COLO668 (cell line): ENCODE results near the gene PRKCQ.
A peak's percentile ranks its signal among the peaks of the same experiment; 100 is the strongest.
"Not testable (repeated sequence)": the region's sequence is repeated elsewhere in the genome, so short reads cannot be mapped to it uniquely, and the experiment has no call there.

Source experiments
- DNase-seq: peaks from one replicate; lab custom pipeline; 2025; ENCODE audit not compliant: unreplicated experiment; lab: John Stamatoyannopoulos, UW

PRKCQ gene

DNA sequence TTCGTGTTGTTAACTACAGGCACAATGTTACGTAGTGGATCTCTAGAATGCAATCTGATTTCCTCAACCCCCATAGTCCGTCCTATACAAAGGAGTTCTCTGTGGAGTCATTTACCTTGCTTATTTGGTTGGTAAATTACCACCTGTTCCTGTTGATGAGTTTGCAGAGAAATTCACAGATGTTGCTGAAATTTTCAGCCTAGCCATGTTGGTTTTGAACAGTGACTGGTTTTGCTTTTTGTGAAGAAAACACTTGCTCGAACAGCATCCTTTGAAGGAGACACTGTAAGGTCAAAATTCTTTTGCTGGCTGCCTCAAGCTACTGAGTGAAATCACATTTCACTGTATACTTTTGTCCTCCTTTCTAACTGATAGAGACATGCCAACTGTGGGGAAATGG, 15.4 kb upstream of the PRKCQ start:
- no peak for DNase-seq

DNA sequence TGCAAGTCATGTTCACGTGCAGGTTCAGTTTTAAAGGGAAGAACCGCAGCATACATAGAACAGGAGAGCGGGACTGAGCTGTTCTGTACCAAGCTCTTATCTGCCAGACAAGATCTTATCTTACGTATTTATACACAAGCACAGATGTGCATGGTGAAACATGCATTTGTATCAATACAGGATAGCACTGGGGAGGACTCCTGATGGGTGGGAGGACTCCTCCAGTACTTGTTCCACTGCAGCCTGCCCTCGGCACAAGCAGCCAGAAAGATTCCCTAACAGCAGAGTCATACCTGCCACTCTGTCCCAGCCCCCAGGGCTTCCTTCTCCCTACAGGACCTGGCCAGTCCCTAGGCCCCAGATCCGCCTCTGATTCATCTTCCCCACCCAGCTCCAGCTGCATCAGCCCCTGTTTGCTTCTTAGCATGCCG, 13.2 kb upstream of the PRKCQ start:
- no peak for DNase-seq

DNA sequence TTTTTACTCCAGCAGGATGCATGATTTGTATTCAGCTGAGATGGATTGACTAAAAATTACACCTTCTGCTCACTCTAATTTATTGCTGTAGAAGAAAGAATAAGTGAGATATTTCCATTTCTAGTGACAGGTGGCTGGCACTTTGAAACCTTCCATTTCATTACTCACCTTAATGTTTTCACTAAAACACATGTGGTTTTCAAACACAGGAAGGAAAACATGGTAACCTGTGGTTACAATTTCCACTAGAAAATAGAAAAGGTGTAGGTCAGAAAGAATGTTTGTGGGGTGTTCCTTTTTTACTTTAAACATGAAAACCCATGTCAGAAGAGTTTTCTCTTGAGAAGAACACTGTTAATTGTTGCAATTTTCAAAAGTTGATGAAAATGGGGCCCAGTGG, 12.0 kb upstream of the PRKCQ start:
- DNase-seq: no peak

DNA sequence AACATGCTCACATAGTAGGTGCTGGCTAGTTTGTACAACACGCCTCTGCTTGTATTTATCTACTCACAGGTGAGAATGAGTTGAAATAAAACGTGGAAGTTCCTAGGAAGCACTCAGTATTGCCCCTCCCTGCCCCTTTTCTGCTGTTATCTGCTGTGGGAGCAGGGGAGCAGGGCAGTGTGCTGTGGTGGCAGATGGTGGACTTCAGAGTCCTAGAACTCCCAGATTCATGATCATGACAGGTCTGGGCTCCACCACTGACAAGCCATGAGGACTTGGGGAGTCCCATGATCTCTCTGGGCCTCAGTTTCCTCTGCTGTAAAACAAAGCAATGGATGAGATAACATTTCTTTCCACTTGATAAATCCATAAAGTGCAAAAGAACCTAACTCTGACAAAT, 11.6 kb upstream of the PRKCQ start:
- DNase-seq: no peak

DNA sequence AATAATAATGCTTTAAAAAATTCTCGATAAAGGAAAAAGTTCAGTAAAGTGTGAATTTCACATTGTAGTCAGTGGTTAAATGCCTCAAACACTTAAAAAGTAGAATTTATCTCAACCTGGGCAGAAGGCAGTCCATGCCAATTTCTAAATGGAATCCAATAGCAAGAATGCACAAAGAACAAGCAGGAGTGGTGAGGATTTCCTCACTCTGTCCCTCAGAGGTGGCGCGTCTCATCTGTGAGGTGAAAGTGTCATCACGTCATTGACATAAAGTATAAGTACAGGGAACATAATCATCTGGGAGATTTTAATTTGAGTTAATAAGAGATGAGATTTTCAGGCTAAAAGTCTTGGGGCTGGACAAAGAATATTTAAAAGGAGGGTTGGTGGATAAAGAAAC, 10.0 kb upstream of the PRKCQ start:
- no peak for DNase-seq

DNA sequence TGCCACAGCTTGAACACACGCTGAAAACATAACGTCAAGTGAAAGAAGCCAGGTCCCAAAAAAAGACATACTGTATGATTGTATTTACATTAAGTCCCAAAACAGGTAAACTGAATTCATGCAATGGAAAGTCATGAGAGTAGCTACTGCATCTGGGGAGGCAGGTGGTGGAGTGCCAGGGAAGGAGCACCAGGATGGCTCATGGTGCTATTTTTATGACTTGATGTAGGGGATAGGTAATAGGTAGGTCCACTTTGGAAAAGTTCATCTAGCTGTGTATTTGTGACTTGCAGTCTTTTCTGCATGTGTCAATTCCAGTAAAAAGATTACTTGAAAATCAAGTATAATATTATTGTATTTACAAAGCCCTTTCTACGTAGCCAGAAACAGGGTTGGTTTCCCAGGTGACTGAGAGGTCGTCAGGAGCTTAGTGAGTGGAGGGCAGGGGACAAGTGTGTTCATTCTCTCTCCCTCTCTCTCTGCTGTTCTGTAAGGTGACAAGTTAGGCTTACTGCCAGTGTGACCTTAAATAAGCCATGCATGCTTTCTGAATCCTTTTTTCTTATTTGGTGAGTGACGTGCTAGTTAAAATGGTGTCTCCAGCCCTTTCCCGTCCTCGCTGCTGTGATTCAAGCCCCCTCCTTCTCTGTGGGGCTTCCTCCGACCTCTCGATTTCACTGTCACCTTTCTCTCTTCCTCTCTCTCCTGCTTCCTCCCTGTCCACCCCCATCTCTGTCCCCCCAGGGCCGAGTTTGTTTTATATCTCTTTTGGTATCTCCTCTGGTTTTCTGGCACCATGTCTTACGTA, 9.4 kb upstream of the PRKCQ start:
- no peak for DNase-seq

DNA sequence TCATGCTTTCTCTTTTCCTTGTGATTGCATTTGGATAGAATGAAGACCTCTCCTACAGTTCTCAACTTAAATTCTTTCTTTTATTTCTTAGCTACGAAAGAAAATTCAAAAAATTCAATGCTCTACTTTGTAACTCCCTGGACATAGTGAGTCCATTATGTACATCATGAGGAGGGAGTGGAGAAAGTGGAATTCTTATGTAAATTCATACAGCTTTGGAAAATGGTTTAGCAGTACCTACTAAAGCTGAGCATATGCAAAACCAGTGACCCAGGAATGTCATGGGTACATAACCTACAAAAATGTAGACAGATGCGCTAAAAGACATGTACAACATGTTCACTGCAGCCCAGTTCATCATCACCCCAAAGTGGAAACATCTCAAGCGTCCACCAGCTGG, 8.8 kb upstream of the PRKCQ start:
- DNase-seq: no peak

DNA sequence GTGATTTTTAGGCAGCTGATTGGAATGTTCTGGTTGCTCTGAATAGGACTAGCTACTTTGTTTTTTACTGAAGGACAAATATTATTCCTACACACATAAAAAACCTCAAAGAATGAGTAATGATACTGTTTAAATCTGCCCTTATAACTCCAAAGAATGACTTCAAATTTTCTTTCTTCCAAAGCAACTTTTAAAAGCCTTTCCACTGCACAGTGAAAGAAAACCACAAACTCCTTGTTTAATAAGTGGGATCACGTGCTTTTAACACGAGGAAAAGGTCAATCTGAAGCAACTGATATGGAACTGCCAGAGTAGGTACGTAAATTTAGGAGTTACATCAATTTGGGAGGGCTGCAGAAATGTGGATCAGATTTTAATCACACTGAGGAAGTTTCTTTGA, 8.0 kb upstream of the PRKCQ start:
- DNase-seq: no peak

DNA sequence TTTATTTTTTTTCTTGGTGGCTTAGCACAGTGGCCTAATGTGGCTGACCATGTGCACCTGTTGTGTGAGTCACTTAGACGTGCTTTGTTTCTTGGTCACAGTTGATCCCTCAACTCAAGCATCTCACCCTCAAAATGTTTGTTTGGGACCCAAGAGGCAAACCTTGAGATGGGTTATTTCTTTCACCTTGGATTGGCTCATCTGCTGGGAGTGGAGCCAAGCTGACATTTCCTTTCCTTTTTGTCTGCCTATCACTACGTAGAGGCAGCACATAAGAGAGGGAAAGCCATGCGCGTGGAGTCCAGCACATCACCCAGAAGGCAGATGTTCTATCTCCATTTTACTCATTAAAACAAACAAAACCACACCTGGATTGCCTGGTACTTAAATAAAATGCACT, 6.4 kb upstream of the PRKCQ start:
- no peak for DNase-seq

DNA sequence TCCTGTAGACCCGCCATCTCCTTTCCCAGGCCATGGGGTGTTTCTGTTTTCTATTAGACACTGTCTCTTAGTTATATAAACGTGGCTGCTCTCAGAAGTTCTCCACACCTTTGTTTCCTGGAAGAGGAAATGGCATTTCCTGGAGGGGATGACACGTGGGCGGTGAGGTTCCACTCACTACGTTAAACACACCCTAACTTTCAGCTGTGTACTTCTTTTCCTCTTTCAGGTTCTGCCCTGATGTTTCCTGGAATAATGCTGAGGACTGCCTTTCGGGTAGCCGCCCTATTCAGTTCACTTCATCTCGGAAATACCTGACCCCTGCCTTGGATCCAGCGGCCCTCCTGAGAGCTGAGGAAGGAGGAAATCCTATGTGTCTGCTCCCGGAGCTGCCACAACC, 3.4 kb upstream of the PRKCQ start:
- DNase-seq: no peak

DNA sequence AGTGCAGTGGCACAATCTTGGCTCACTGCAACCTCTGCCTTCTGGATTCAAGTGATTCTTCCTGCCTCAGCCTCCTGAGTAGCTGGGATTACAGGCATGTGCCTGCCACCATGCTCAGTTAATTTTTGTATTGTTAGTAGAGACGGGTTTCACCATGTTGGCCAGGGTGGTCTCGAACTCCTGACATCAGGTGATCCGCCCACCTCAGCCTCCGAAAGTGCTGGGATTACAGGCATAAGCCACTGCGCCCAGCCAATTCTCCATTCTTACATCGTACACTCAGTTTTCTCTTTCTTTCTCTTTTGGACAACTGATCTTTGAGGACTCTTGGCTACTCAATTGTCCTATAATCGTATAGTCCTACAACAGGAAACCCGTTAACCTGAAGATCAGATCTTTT, 2.8 kb upstream of the PRKCQ start:
- DNase-seq: not testable (repeated sequence)

DNA sequence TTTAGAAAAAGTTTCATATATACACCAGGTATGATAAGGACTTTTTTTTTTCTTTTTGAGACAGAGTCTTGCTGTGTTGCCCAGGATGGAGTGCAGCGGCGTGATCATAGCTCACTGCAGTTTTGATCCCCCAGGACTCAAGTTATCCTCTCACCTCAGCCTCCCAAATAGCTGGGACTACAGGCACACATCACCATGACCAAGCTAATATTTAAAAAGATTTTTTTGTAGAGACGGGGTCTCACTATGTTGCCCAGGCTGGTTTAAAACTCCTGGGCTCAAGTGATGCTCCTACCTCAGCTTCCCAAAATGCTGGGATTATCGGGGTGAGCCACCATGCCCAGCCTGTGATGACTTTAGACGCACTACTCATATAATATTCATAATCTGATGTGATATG, 2.2 kb upstream of the PRKCQ start:
- no peak for DNase-seq

DNA sequence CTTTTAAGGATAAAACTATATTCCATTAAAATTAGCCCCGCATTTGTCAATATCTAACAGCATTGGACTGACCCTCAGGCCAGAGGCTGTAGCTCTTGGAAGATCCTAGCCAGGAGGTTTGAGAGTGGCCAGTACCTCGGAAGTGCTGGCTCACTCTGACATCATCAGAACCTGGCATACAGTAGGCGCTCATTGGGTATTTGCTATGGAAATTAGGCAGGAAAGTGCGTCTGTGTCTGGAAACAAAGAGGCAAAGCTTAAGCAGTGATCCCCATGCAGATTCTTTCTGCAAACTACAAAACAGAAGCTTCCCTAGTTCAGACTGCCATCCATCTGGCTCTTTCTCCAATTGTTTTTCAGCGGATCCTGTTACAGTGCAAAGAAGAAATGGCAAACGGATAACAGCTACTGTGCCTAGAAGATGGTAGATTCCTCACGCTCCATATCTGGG, 1.7 kb upstream of the PRKCQ start:
- no peak for DNase-seq

DNA sequence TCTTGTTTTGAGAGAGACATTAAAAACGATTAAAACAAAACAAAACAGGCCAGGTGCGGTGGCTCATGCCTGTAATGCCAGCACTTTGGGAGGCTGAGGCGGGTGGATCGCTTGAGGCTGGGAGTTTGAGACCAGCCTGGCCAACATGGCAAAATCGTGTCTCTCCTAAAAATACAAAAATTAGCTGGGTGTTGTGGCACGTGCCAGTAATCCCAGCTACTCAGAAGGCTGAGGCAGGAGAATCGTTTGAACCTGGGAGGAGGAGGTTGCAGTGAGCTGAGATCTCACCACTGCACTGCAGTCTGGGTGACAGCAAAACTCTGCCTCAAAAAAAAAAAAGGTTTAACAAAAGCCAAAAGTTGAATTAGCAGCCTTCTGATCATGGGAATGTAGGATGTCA, 1.1 kb upstream of the PRKCQ start:
- not testable (repeated sequence) for DNase-seq

DNA sequence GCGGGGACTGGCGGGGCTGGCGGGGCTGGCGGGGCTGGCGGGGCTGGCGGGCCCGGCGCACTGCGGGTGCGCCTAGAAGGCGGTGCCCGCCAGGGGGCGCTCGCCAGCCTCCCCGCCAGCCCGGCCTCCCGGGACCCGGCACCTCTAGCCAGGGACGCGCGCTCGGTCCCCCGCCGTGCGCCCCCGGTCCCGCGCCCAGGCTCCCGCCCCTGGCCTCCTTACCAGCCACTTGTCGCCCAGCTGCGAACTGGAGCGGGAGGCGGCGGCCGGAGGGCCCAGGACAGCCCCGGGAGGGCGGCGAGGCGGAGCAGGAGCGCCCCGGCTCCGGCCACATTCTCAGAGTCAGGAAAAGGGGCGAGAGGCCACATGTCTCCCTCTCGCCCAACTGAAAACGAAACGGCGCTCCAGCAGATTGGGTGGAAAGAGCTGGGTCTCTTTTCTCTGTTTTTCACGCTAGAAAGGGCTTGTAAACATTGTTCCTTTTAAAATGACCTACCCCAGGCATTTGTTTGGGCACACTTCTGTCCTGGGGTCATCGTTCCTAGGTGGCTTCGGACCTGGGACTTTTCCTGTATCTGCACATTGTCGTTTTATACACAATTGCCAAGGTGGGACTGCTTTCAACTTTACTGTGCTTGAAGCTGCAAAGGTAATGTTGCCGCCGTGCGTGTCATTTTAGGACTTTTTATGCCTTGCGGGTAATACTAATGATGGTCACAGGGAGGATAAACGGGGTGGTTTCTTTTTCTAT, 378 bp upstream of the PRKCQ start:
- peak; percentile 20 for DNase-seq

DNA sequence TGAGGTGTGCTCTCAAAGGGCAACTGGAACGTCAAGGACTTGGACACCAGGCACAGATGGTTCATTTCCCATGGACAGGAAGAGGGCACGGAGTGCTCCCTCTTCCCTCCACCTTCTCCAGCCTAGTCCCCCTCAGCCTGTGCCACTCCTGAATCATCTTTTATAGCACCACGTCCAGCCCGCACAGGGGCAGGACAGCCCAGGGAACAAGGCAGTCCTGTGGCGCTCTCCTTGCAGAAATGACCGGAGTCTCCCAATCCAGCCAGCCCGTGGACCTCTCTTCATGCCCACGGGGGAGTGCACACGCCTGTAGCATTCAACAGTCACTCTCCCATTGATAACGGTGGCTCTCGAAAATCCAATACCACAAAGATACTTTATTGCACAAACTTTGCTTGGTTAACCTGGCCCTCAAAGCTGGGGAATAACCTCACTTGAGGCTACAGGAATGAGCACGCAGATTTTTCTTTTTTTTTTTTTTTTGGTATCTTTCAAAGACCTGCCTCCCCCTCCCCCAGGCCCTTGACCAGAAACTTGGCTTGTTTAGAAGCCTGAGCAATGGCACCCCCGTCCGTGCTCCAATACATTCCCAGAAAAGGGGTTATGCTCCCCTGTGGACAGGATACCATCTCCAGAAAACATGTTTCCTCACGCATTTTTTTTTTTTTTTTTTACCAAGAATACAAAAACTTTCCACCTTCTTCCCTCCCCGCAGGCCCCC, 733 bp downstream of the PRKCQ start:
- no peak for DNase-seq

DNA sequence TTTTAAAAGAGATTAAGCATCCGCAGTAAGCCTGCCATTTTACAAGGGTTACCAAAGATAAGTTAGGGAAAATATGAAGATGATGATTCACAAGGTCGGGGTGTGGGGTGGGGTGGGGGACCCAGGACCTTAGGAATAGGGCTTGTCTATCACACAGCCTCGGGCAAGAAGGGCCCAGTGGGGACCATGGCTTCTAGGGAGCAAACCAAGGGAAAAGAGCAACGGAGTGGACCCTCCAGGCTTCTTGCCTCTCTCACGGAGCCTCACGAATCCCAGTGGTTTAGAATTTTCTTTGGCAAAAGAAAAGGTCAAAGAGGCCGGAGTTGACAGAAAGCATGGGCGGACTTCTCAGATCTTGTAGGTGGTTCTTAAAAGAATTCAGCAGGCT, 1.3 kb downstream of the PRKCQ start:
- no peak for DNase-seq

DNA sequence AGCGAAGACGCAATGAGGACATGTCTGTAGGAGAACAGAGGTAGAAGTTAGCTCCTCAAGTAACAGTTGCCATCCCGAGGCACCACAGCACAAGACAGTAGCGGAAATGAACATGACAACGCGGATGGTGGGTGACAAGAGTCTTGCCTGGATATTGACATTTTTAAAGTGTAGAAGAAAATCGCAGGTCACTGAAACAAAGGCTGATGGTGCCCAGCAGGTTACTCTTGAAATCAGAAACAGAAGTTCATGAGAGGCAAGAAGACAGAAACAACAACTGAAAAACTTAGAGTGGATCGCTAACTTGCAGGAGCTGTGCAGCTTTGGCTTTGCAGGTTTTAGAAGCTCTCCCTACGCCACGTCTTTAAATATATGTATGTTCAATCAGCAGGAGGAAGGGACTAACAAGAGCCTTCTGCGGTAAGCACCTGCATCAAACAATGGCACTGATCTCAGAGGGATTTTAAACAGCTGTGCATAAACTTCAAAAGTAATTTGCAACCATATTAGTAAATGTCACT, 1.8 kb downstream of the PRKCQ start:
- no peak for DNase-seq

DNA sequence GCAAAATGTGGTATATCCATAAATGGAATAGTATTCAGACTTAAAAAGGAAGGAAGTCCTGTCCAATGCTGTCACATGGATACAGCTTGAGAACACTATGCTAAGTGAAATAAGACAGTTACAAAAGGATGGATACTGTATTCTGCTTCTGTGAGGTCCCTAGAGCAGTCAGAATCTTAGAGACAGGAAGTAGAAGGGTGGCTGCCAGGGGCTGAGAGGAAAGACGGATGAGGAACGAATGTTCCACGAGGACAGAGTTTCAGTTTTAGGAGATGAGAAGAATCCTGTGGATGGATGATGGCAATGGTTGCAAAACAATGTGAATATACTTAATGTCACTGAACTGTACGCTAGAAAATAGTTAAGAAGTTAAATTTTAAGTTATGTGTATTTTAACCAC, 3.8 kb downstream of the PRKCQ start:
- no peak for DNase-seq

DNA sequence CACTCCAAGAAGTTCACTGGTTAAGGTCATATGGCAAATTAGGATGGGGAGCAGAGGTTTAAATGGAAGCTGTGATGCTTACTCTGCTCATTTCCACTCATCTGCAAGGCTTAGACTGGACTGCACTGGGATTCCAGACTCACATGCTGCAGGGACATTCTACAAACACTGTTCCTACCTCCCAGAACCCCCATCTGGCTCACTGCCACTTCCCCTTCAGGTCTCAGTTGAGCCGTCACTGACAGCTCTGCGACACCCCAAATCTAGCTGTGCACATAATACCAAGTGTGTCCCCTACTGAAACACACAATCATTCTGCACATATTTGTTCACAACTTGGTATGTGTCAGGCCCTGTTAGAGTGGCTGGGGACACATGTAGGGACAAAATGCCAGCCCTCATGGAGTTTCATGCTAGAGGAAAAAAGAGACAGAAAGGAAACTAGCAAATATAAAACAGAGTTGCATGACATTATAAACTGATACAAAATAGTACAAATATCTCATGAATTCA, 5.4 kb downstream of the PRKCQ start:
- DNase-seq: no peak

DNA sequence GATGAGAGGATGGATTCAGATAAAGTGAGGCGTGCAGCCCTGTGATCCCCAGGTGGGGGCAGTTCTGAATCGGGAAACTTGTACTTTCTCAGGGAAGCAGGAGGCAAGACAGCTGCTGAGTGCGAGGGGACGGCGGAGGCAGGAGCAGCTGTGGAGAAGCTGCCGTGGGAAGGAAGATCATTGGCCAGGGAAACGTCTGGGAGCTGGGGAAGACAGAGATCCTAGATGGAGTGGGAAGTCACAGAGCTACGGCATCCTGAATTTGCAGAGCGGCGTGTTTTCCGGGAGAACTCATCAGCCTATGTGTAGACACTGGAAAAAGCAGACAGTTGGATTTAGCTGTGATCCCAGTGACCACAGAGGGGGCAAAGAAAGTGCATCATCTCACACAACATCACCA, 9.2 kb downstream of the PRKCQ start:
- no peak for DNase-seq
